Right lobe of liver (tissue), 4 donors: ENCODE data around the gene APCDD1L.

Source experiments
- POLR2A ChIP-seq: fragments of 450-650 bp; IDR thresholded peaks from one replicate; pipeline ENCODE4 v1.6.1; 2017; ENCODE audit warnings: antibody characterized with exemption, mild to moderate bottlenecking
- TF ChIP-seq, protein P1 (sequence below), 4 donors: fragments of 200-600 bp in 3 of 4; fragments of 450-650 bp in 1 of 4; IDR thresholded peaks; one replicate each; pipeline versions ENCODE4 v1.5.1 to v1.8.0; 2016 to 2022; ENCODE audit warnings: antibody characterized with exemption in 4 of 4, mild to moderate bottlenecking in 2 of 4
- donor health status: DM: no; HTN: no; CAD: no.
- donor health status: DM: no; HTN: no; CAD: no.
- donor health status: DM: no; HTN: yes; CAD: no.

DNA sequence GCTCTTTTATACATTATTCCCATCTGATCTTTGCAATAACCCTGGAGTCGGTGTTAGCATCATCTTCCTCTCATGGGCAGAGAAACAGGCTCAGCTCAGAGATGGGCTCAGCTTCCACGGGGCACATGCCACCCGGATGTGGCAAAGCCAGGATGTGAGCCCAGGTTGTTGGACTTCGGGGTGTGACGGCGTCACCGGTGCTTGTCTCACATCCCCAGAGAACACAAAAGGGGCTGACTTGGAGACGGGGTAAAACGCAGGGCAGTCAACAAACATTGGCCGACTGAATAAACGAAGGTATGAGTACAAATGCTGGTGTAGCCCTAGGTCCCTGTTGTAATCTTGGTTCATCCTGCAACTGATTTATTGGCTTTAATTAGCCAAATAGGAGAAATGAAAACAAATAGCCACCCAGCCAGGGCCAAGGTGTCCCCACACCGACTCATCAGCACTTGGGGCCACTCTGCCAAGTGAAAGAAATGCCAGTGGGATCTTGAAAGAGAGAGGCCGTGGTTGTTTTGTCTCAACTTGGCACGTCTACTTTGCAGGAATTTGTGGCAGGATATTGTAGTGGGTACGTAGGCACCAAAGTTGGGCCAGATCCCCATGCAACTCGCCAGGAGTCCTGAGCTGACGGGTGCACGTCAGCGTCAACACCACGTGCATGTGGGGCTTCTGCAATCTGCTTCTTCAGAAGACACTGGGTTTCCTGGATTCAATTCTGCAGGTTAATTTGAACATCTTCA, 42.8 kb downstream of the APCDD1L start:
- TF ChIP-seq, protein P1, sequence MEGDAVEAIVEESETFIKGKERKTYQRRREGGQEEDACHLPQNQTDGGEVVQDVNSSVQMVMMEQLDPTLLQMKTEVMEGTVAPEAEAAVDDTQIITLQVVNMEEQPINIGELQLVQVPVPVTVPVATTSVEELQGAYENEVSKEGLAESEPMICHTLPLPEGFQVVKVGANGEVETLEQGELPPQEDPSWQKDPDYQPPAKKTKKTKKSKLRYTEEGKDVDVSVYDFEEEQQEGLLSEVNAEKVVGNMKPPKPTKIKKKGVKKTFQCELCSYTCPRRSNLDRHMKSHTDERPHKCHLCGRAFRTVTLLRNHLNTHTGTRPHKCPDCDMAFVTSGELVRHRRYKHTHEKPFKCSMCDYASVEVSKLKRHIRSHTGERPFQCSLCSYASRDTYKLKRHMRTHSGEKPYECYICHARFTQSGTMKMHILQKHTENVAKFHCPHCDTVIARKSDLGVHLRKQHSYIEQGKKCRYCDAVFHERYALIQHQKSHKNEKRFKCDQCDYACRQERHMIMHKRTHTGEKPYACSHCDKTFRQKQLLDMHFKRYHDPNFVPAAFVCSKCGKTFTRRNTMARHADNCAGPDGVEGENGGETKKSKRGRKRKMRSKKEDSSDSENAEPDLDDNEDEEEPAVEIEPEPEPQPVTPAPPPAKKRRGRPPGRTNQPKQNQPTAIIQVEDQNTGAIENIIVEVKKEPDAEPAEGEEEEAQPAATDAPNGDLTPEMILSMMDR (IDR thresholded peaks at IDR 0.05) = no peak
- TF ChIP-seq POLR2A = no peak
